GM12864 (cell line): ENCODE measurements around the gene CYP4F2.

Experiments used
- DNase-seq: peaks from one replicate; pipeline ENCODE4 v3.0.0-alpha.2; 2011; ENCODE audit warnings: low read depth
- H3K4me3 ChIP-seq: 2 replicates; pipeline ENCODE4 v1.5.1; 2011; ENCODE audit warnings: mild to moderate bottlenecking, low read depth, low read length, control low read depth
- CTCF ChIP-seq: IDR thresholded peaks from 2 replicates; pipeline ENCODE4 v1.5.1; 2011; ENCODE audit warnings: low read depth, mild to moderate bottlenecking, moderate library complexity, low read length, control low read depth, inconsistent platforms; ENCODE audit errors: missing control alignments

Gene CYP4F2

GRCh38 chr19:15869109-15869555, 28.7 kb downstream of the CYP4F2 start:
- no peak for DNase-seq
- H3K4me3 ChIP-seq, result no peak overlapping the region
- peak; percentile 70 for TF ChIP-seq CTCF

GRCh38 chr19:15866636-15867035, 31.2 kb downstream of the CYP4F2 start:
- no peak for DNase-seq
- no peak overlapping the region for H3K4me3 ChIP-seq
- TF ChIP-seq CTCF, result no peak

GRCh38 chr19:15864824-15865223, 33.0 kb downstream of the CYP4F2 start:
- no peak for TF ChIP-seq CTCF
- H3K4me3 ChIP-seq, result no peak overlapping the region
- no peak for DNase-seq

- H3K4me3 ChIP-seq, result no peak overlapping the region
- no peak for DNase-seq
Measured at GRCh38 chr19:15863272-15863671, 34.6 kb downstream of the CYP4F2 start.

GRCh38 chr19:15862444-15862843, 35.4 kb downstream of the CYP4F2 start:
- DNase-seq, result no peak
- no peak overlapping the region for H3K4me3 ChIP-seq
- no peak for TF ChIP-seq CTCF

More at GRCh38 chr19:15863272-15863671, 34.6 kb downstream of the CYP4F2 start:
- TF ChIP-seq CTCF, result no peak

GRCh38 chr19:15860522-15860921, 37.4 kb downstream of the CYP4F2 start:
- TF ChIP-seq CTCF, result no peak
- no peak overlapping the region for H3K4me3 ChIP-seq
- DNase-seq, result no peak

GRCh38 chr19:15859187-15859586, 38.7 kb downstream of the CYP4F2 start:
- DNase-seq, result no peak
- no peak overlapping the region for H3K4me3 ChIP-seq
- TF ChIP-seq CTCF, result no peak
